Upper lobe of left lung (tissue), 6 donors: ENCODE results near the gene C3orf38. TPM values are rescaled to one million over a fixed set of nuclear protein-coding genes. Genes with fewer than 3 reads are reported as not detected.
"Not testable (repeated sequence)": the region's sequence is repeated elsewhere in the genome, so short reads cannot be mapped to it uniquely, and the experiment has no call there.

ENCODE experiments used
- ATAC-seq, 2 donors: fragments of 200-7000 bp; cut with Tn5 transposase; one replicate each; pipeline ENCODE4 v1.9.1; 2022; ENCODE audit warnings: mild to moderate bottlenecking in 2 of 2, moderate library complexity in 2 of 2; ENCODE audit not compliant: low FRiP score in 2 of 2
- DNase-seq, 2 donors: peaks; one replicate each; pipeline ENCODE4 v3.0.0-alpha.2; 2019 to 2020
- H3K27ac ChIP-seq, 4 donors: fragments of 200-600 bp; sonication (generic); one replicate each; pipeline ENCODE4 v1.5.1; 2016 to 2019
- H3K27me3 ChIP-seq, 4 donors: fragments of 200-600 bp; sonication (generic); one replicate each; pipeline ENCODE4 v1.5.1; 2017 to 2019
- H3K36me3 ChIP-seq, 4 donors: fragments of 200-600 bp; sonication (generic); one replicate each; pipeline ENCODE4 v1.5.1; 2016 to 2019
- H3K4me1 ChIP-seq, 4 donors: fragments of 200-600 bp; sonication (generic); one replicate each; pipeline ENCODE4 v1.5.1; 2018 to 2019
- H3K4me3 ChIP-seq, 4 donors: fragments of 200-600 bp; sonication (generic); one replicate each; pipeline ENCODE4 v1.5.1; 2017 to 2019; ENCODE audit warnings: mild to moderate bottlenecking in 2 of 4, moderate library complexity in 1 of 4
- H3K9me3 ChIP-seq, 4 donors: fragments of 200-600 bp; sonication (generic); one replicate each; pipeline ENCODE4 v1.5.1; 2018 to 2019
- CTCF ChIP-seq, 6 experiments: fragments of 450-650 bp in 4 of 6; fragments of 200-600 bp in 2 of 6; sonication (generic) in 2 of 6; IDR thresholded peaks; one replicate each; pipeline ENCODE4 v1.5.1; 2016 to 2019; ENCODE audit warnings: antibody characterized with exemption in 6 of 6
- EP300 ChIP-seq, 4 donors: sonication (generic); formaldehyde crosslinking; IDR thresholded peaks; one replicate each; pipeline ENCODE4 v1.5.1; 2017; ENCODE audit warnings: antibody characterized with exemption in 4 of 4, control low read depth in 2 of 4
- POLR2A ChIP-seq, 4 donors: fragments of 450-650 bp; IDR thresholded peaks; one replicate each; pipeline ENCODE4 v1.5.1; 2016 to 2017; ENCODE audit warnings: antibody characterized with exemption in 4 of 4, mild to moderate bottlenecking in 2 of 4
- POLR2AphosphoS5 ChIP-seq, 2 donors: sonication (generic); formaldehyde crosslinking; IDR thresholded peaks; one replicate each; pipeline ENCODE4 v1.5.1; 2017; ENCODE audit warnings: antibody characterized with exemption in 2 of 2
- WGBS, 2 donors: methylation state at CpG; one replicate each; pipeline ENCODE4 v1.1.5; 2017 to 2018; 5-methylcytosine and 5-hydroxymethylcytosine counted together
- total RNA-seq, 6 donors: library from RNA; depleted of rRNA in 4 of 6; stranded (reverse); fragments of >200 nt in 4 of 6; gene quantifications; one replicate each; pipeline versions ENCODE4 v1.1.0 to v1.2.1, GENCODE V29; 2016 to 2021
- donor health status: DM: no; HTN: no; CAD: no; lungs with moderate emphysema.
- donor health status: DM: no; HTN: yes; CAD: no; lungs with severe emphysema.

C3orf38 gene
- total RNA-seq, 6 donors from 2014 or later: 10.1 to 28.9 (median 20.4) TPM

- Histone ChIP-seq H3K27ac (no peak overlapping the region), H3K4me1 (no peaks in the 10 kb centered on the region), H3K9me3 (no peaks in the 10 kb centered on the region), H3K27me3 (no peaks in the 10 kb centered on the region), H3K36me3 (peaks cover 0 to 3% (median 0%) of the 10 kb centered on the region in 4 donors), H3K4me3 (no peak overlapping the region)
- ATAC-seq: no peak
- DNase-seq: no peak
- WGBS, 2 donors: 90 to 92% methylated on average over 2 of the region's 2 CpGs
- TF ChIP-seq POLR2AphosphoS5 (IDR thresholded peaks at IDR 0.05) (no peak), EP300 (IDR thresholded peaks at IDR 0.05) (no peak), POLR2A (IDR thresholded peaks at IDR 0.05) (no peak), CTCF (IDR thresholded peaks at IDR 0.05) (no peak)
Observed at GRCh38 chr3:88167704-88168103, 17.9 kb downstream of the C3orf38 start.

- Histone ChIP-seq H3K9me3 (no peaks in the 10 kb centered on the region), H3K36me3 (peaks cover 0 to 3% (median 0%) of the 10 kb centered on the region in 4 donors), H3K27me3 (no peaks in the 10 kb centered on the region), H3K4me1 (no peaks in the 10 kb centered on the region), H3K4me3 (no peak overlapping the region), H3K27ac (no peak overlapping the region)
- no peak for ATAC-seq
- WGBS, 2 donors: 62 to 65% methylated on average over 5 of the region's 5 CpGs
- no peak for DNase-seq
- TF ChIP-seq CTCF (IDR thresholded peaks at IDR 0.05) (no peak), POLR2AphosphoS5 (IDR thresholded peaks at IDR 0.05) (no peak), EP300 (IDR thresholded peaks at IDR 0.05) (no peak), POLR2A (IDR thresholded peaks at IDR 0.05) (no peak)
Observed at GRCh38 chr3:88168171-88168570, 18.4 kb downstream of the C3orf38 start.

- no peak overlapping the region for H3K27ac ChIP-seq
- H3K36me3 ChIP-seq: no peaks in the 10 kb centered on the region
- no peak overlapping the region for H3K4me3 ChIP-seq
- no peak for TF ChIP-seq EP300 (IDR thresholded peaks at IDR 0.05)
- no peak for TF ChIP-seq POLR2AphosphoS5 (IDR thresholded peaks at IDR 0.05)
- TF ChIP-seq POLR2A (IDR thresholded peaks at IDR 0.05): no peak
- TF ChIP-seq CTCF (IDR thresholded peaks at IDR 0.05): no peak
- DNase-seq (no peak), ATAC-seq (no peak)
- 55 to 61% methylated on average over 4 of the region's 4 CpGs for WGBS, 2 donors
- H3K9me3 ChIP-seq: no peaks in the 10 kb centered on the region
- H3K27me3 ChIP-seq: no peaks in the 10 kb centered on the region
- no peaks in the 10 kb centered on the region for H3K4me1 ChIP-seq
Observed at GRCh38 chr3:88180398-88180999, 30.7 kb downstream of the C3orf38 start.

GRCh38 chr3:88182165-88182918 is 32.6 kb downstream of the C3orf38 start:
- not testable (repeated sequence) for H3K36me3 ChIP-seq, H3K4me1 ChIP-seq, DNase-seq, H3K4me3 ChIP-seq, H3K27ac ChIP-seq, H3K27me3 ChIP-seq, ATAC-seq, H3K9me3 ChIP-seq
- 81 to 93% methylated on average over 6 to 9 of the region's 9 CpGs for WGBS, 2 donors

- no peak overlapping the region for H3K4me3 ChIP-seq
- no peak for DNase-seq
- no peak overlapping the region for H3K27ac ChIP-seq
- no peaks in the 10 kb centered on the region for H3K9me3 ChIP-seq
- no peaks in the 10 kb centered on the region for H3K27me3 ChIP-seq
- no peak for TF ChIP-seq CTCF (IDR thresholded peaks at IDR 0.05)
- TF ChIP-seq POLR2A (IDR thresholded peaks at IDR 0.05): no peak
- no peak for TF ChIP-seq EP300 (IDR thresholded peaks at IDR 0.05)
- no peak for TF ChIP-seq POLR2AphosphoS5 (IDR thresholded peaks at IDR 0.05)
- no peak for ATAC-seq
- H3K4me1 ChIP-seq: no peaks in the 10 kb centered on the region
- H3K36me3 ChIP-seq: no peaks in the 10 kb centered on the region
- 80 to 87% methylated on average over 6 of the region's 6 CpGs for WGBS, 2 donors
Observed at GRCh38 chr3:88188436-88188835, 38.7 kb downstream of the C3orf38 start.
